ENCODE results near the gene CRYBG1.

The CRYBG1 gene

GRCh38 chr6:106458021-106458986, 97.8 kb downstream of the CRYBG1 start:
- no peak overlapping the region for H3K27ac Mint-ChIP-seq (ENCODE audit: low read depth)
- ATAC-seq (replicated peaks; ENCODE audit: extremely low read depth, poor library complexity, severe bottlenecking) (no peak), DNase-seq (ENCODE audit: low spot score in 2 of 2) (no peak)
- H3K36me3 Mint-ChIP-seq (ENCODE audit: insufficient read depth) = no peaks in the 10 kb centered on the region
- no peaks in the 10 kb centered on the region for H3K9me3 Mint-ChIP-seq
- H3K27me3 Mint-ChIP-seq = peaks cover 20% of the 10 kb centered on the region
- H3K4me3 Mint-ChIP-seq = no peak overlapping the region
- H3K4me1 Mint-ChIP-seq = no peaks in the 10 kb centered on the region

- no peaks in the 10 kb centered on the region for H3K4me1 Mint-ChIP-seq
- H3K27me3 Mint-ChIP-seq = peaks cover 24% of the 10 kb centered on the region
- DNase-seq (ENCODE audit: low spot score in 2 of 2) (no peak), ATAC-seq (replicated peaks; ENCODE audit: extremely low read depth, poor library complexity, severe bottlenecking) (no peak)
- no peak overlapping the region for H3K4me3 Mint-ChIP-seq
- no peaks in the 10 kb centered on the region for H3K36me3 Mint-ChIP-seq (ENCODE audit: insufficient read depth)
- H3K9me3 Mint-ChIP-seq = no peaks in the 10 kb centered on the region
- H3K27ac Mint-ChIP-seq (ENCODE audit: low read depth) = no peak overlapping the region
Observed at GRCh38 chr6:106460481-106460880, 100.0 kb downstream of the CRYBG1 start.

GRCh38 chr6:106461084-106461483, 100.6 kb downstream of the CRYBG1 start:
- no peaks in the 10 kb centered on the region for H3K4me1 Mint-ChIP-seq
- ATAC-seq (replicated peaks; ENCODE audit: extremely low read depth, poor library complexity, severe bottlenecking) (no peak), DNase-seq (ENCODE audit: low spot score in 2 of 2) (no peak)
- H3K36me3 Mint-ChIP-seq (ENCODE audit: insufficient read depth) = no peaks in the 10 kb centered on the region
- no peak overlapping the region for H3K27ac Mint-ChIP-seq (ENCODE audit: low read depth)
- H3K4me3 Mint-ChIP-seq = no peak overlapping the region
- H3K9me3 Mint-ChIP-seq = no peaks in the 10 kb centered on the region
- peaks cover 30% of the 10 kb centered on the region for H3K27me3 Mint-ChIP-seq

GRCh38 chr6:106462923-106463557, 102.5 kb downstream of the CRYBG1 start:
- H3K27ac Mint-ChIP-seq (ENCODE audit: low read depth) = no peak overlapping the region
- no peaks in the 10 kb centered on the region for H3K4me1 Mint-ChIP-seq
- no peaks in the 10 kb centered on the region for H3K9me3 Mint-ChIP-seq
- H3K36me3 Mint-ChIP-seq (ENCODE audit: insufficient read depth) = no peaks in the 10 kb centered on the region
- H3K27me3 Mint-ChIP-seq = peaks cover 36% of the 10 kb centered on the region
- no peak overlapping the region for H3K4me3 Mint-ChIP-seq
- DNase-seq (ENCODE audit: low spot score in 2 of 2) (no peak), ATAC-seq (replicated peaks; ENCODE audit: extremely low read depth, poor library complexity, severe bottlenecking) (no peak)

- H3K27ac Mint-ChIP-seq (ENCODE audit: low read depth) = no peak overlapping the region
- no peaks in the 10 kb centered on the region for H3K9me3 Mint-ChIP-seq
- H3K36me3 Mint-ChIP-seq (ENCODE audit: insufficient read depth) = no peaks in the 10 kb centered on the region
- no peak overlapping the region for H3K4me3 Mint-ChIP-seq
- DNase-seq (ENCODE audit: low spot score in 2 of 2) = no peak
- ATAC-seq (replicated peaks; ENCODE audit: extremely low read depth, poor library complexity, severe bottlenecking) = no peak
- H3K4me1 Mint-ChIP-seq = no peaks in the 10 kb centered on the region
- H3K27me3 Mint-ChIP-seq = peaks cover 22% of the 10 kb centered on the region
Observed at GRCh38 chr6:106466211-106466610, 105.7 kb downstream of the CRYBG1 start.

- Mint-ChIP-seq H3K4me1 (no peaks in the 10 kb centered on the region), H3K9me3 (no peaks in the 10 kb centered on the region), H3K4me3 (no peak overlapping the region), H3K36me3 (ENCODE audit: insufficient read depth) (no peaks in the 10 kb centered on the region), H3K27ac (ENCODE audit: low read depth) (no peak overlapping the region), H3K27me3 (peaks cover 16% of the 10 kb centered on the region)
- ATAC-seq (replicated peaks; ENCODE audit: extremely low read depth, poor library complexity, severe bottlenecking) (no peak), DNase-seq (ENCODE audit: low spot score in 2 of 2) (no peak)
Observed at GRCh38 chr6:106468935-106469334, 108.4 kb downstream of the CRYBG1 start.

GRCh38 chr6:106469882-106470281, 109.4 kb downstream of the CRYBG1 start:
- no peak overlapping the region for H3K4me3 Mint-ChIP-seq
- no peaks in the 10 kb centered on the region for H3K36me3 Mint-ChIP-seq (ENCODE audit: insufficient read depth)
- ATAC-seq (replicated peaks; ENCODE audit: extremely low read depth, poor library complexity, severe bottlenecking) (no peak), DNase-seq (ENCODE audit: low spot score in 2 of 2) (no peak)
- no peaks in the 10 kb centered on the region for H3K4me1 Mint-ChIP-seq
- H3K27me3 Mint-ChIP-seq = peaks cover 16% of the 10 kb centered on the region
- no peak overlapping the region for H3K27ac Mint-ChIP-seq (ENCODE audit: low read depth)
- no peaks in the 10 kb centered on the region for H3K9me3 Mint-ChIP-seq

GRCh38 chr6:106470316-106470715, 109.8 kb downstream of the CRYBG1 start:
- DNase-seq (ENCODE audit: low spot score in 2 of 2) (no peak), ATAC-seq (replicated peaks; ENCODE audit: extremely low read depth, poor library complexity, severe bottlenecking) (no peak)
- peaks cover 13% of the 10 kb centered on the region for H3K27me3 Mint-ChIP-seq
- no peaks in the 10 kb centered on the region for H3K4me1 Mint-ChIP-seq
- H3K4me3 Mint-ChIP-seq = no peak overlapping the region
- no peaks in the 10 kb centered on the region for H3K36me3 Mint-ChIP-seq (ENCODE audit: insufficient read depth)
- no peaks in the 10 kb centered on the region for H3K9me3 Mint-ChIP-seq
- no peak overlapping the region for H3K27ac Mint-ChIP-seq (ENCODE audit: low read depth)

- Mint-ChIP-seq H3K4me3 (no peak overlapping the region), H3K36me3 (ENCODE audit: insufficient read depth) (no peaks in the 10 kb centered on the region), H3K4me1 (no peaks in the 10 kb centered on the region), H3K27ac (ENCODE audit: low read depth) (no peak overlapping the region), H3K27me3 (peaks cover 8% of the 10 kb centered on the region), H3K9me3 (no peaks in the 10 kb centered on the region)
- DNase-seq (ENCODE audit: low spot score in 2 of 2) (no peak), ATAC-seq (replicated peaks; ENCODE audit: extremely low read depth, poor library complexity, severe bottlenecking) (no peak)
Observed at GRCh38 chr6:106470811-106471210, 110.3 kb downstream of the CRYBG1 start.

GRCh38 chr6:106473812-106474211, 113.3 kb downstream of the CRYBG1 start:
- Mint-ChIP-seq H3K9me3 (no peaks in the 10 kb centered on the region), H3K4me1 (no peaks in the 10 kb centered on the region), H3K4me3 (no peak overlapping the region), H3K27ac (ENCODE audit: low read depth) (no peak overlapping the region), H3K27me3 (no peaks in the 10 kb centered on the region), H3K36me3 (ENCODE audit: insufficient read depth) (no peaks in the 10 kb centered on the region)
- ATAC-seq (replicated peaks; ENCODE audit: extremely low read depth, poor library complexity, severe bottlenecking) (no peak), DNase-seq (ENCODE audit: low spot score in 2 of 2) (no peak)

- Mint-ChIP-seq H3K4me3 (no peak overlapping the region), H3K27ac (ENCODE audit: low read depth) (no peak overlapping the region), H3K36me3 (ENCODE audit: insufficient read depth) (no peaks in the 10 kb centered on the region), H3K27me3 (no peaks in the 10 kb centered on the region), H3K4me1 (no peaks in the 10 kb centered on the region), H3K9me3 (no peaks in the 10 kb centered on the region)
- DNase-seq (ENCODE audit: low spot score in 2 of 2) (no peak), ATAC-seq (replicated peaks; ENCODE audit: extremely low read depth, poor library complexity, severe bottlenecking) (no peak)
Observed at GRCh38 chr6:106474466-106474865, 113.9 kb downstream of the CRYBG1 start.

- no peaks in the 10 kb centered on the region for H3K27me3 Mint-ChIP-seq
- DNase-seq (ENCODE audit: low spot score in 2 of 2) (no peak), ATAC-seq (replicated peaks; ENCODE audit: extremely low read depth, poor library complexity, severe bottlenecking) (no peak)
- no peak overlapping the region for H3K27ac Mint-ChIP-seq (ENCODE audit: low read depth)
- H3K4me3 Mint-ChIP-seq = no peak overlapping the region
- peaks cover 2% of the 10 kb centered on the region for H3K36me3 Mint-ChIP-seq (ENCODE audit: insufficient read depth)
- H3K4me1 Mint-ChIP-seq = no peaks in the 10 kb centered on the region
- no peaks in the 10 kb centered on the region for H3K9me3 Mint-ChIP-seq
Observed at GRCh38 chr6:106475284-106475683, 114.8 kb downstream of the CRYBG1 start.

All from central memory CD8-positive, alpha-beta T cell (primary cell).